ENCODE measurements around the gene SLC27A5. TPM values are rescaled to one million over a fixed set of nuclear protein-coding genes. Genes with fewer than 3 reads are reported as not detected.

SLC27A5 gene
- total RNA-seq, 2 donors from 2014 or later, result 6.6 to 7.7 TPM

DNA sequence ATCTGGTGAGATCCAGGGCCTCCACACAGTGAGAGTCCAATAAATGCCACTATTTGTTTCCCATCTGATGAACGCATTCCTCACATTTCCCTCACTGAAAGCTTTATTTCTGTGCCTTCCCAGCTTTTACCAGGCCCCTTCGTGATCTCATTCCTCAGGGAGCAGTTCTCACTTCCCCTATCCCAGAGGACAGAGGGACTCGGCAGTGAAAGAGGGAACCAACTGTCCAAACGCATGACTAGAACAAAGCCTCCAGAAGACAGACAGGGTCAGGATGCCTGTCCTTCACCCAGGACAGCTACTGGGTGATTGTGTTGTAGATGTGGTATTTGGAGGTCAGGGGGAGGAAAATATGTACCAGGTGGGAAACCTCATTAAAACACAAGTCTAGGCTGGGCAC, 9.9 kb upstream of the SLC27A5 start:
- Mint-ChIP-seq H3K4me3 (no peak overlapping the region), H3K36me3 (ENCODE audit: low read depth) (peaks cover 2% of the 10 kb centered on the region), H3K27me3 (no peaks in the 10 kb centered on the region), H3K27ac (no peak overlapping the region), H3K4me1 (peaks cover 25% of the 10 kb centered on the region)
- H3K9me3 ChIP-seq (ENCODE audit: control insufficient read depth, low read length, poor library complexity, severe bottlenecking), result no peaks in the 10 kb centered on the region
- DNase-seq (no peak), ATAC-seq (no peak)

DNA sequence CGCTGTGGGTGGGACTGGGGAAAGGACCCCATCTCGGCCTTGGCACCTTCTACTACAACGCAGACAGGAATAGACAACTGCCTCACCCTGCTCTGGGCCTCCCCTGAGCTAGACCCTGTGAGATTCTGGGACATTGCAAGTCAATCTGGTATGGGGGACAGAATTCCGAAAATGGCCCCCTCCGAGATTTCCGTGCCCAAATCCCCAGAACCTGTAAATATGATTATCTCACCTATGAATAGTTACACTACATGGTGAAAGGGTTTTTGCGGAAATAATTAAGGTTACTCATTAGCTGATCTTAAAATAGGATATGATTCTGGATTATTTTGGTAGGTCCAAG, 8.4 kb upstream of the SLC27A5 start:
- H3K27ac Mint-ChIP-seq, result peak overlapping the region; percentile 96
- H3K4me3 Mint-ChIP-seq, result peak overlapping the region; percentile 97
- ATAC-seq (no peak), DNase-seq (no peak)
- H3K36me3 Mint-ChIP-seq (ENCODE audit: low read depth), result peaks cover 2% of the 10 kb centered on the region
- no peaks in the 10 kb centered on the region for H3K27me3 Mint-ChIP-seq
- H3K9me3 ChIP-seq (ENCODE audit: control insufficient read depth, low read length, poor library complexity, severe bottlenecking), result no peaks in the 10 kb centered on the region
- peaks cover 32% of the 10 kb centered on the region for H3K4me1 Mint-ChIP-seq

DNA sequence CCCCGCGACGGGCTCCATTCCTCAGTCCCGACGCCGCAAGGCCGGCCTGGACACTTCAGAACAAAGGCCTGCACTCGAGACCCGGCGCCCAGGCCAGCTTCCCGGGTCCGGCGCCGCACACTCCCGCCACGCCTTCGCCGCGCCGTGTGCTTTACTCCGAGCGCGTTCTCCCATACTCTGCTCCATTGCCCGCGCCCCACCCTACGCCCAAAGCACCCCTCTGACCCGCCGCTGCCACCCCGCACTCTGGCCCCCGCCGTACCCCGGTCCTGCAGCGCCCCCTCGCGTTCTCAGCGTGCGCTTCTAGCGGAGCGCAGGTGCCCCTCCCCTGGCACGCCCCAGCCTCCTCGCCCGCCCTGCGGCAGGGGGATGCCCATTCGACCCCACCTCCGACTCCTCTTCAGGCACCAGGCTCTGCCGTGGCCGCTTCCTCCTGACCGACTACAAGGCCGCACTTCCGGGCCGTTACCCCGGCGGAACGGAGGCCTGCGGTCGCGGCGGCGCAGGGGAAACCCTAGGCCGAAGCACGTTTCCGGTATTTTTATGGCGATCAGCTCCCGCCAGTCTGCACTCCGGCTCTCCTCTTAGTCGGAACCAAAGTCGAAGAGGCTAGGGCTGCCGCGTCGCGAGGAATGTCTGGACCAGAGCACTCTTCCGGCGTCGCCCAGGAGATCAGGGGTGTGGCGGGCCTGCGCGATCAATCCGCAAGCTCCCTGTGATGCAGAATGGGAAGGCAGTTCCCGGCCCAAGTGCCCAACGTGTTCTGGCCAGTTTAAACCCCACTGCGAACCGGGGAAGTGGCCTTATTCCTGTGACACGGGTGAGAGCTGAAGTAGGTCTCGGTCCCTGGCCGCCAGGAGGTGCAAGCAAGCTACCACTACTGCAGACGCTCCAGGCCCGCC, 7.8 kb upstream of the SLC27A5 start, which contains the start of gene ZBTB45:
Gene ZBTB45 (minus strand): TSS at position 456 of the 902 bp plus-strand sequence. CDS start 2,137 bp downstream, outside the sequence.
- H3K9me3 ChIP-seq (ENCODE audit: control insufficient read depth, low read length, poor library complexity, severe bottlenecking), result no peaks in the 10 kb centered on the region
- Mint-ChIP-seq H3K36me3 (ENCODE audit: low read depth) (peaks cover 2% of the 10 kb centered on the region), H3K27me3 (no peaks in the 10 kb centered on the region), H3K27ac (peak within 1 kb of the TSS; percentile 96), H3K4me3 (peak within 1 kb of the TSS; percentile 97), H3K4me1 (peaks cover 35% of the 10 kb centered on the region)
- ATAC-seq (peak; percentile 85), DNase-seq (peak; percentile 84 to 91 (median 87))

DNA sequence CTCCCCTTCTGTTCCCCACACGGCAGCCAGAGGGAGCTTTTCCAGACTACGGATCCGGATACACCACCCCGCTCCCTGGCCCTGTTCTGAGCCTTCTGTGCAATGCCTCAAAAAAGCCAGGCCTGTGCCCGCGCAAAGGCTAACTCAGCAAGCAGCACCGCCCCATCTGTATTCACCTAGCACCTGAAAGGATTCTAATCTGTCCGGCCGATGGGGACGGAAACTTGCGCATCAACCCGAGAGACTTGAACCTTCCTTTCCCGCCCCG, 7.2 kb upstream of the SLC27A5 start:
- H3K27me3 Mint-ChIP-seq, result no peaks in the 10 kb centered on the region
- ATAC-seq (peak; percentile 17), DNase-seq (peak; percentile 30 to 32 (median 31))
- H3K9me3 ChIP-seq (ENCODE audit: control insufficient read depth, low read length, poor library complexity, severe bottlenecking), result no peaks in the 10 kb centered on the region
- peaks cover 2% of the 10 kb centered on the region for H3K36me3 Mint-ChIP-seq (ENCODE audit: low read depth)
- H3K27ac Mint-ChIP-seq, result peak overlapping the region; percentile 96
- peak overlapping the region; percentile 97 for H3K4me3 Mint-ChIP-seq
- H3K4me1 Mint-ChIP-seq, result peaks cover 36% of the 10 kb centered on the region

DNA sequence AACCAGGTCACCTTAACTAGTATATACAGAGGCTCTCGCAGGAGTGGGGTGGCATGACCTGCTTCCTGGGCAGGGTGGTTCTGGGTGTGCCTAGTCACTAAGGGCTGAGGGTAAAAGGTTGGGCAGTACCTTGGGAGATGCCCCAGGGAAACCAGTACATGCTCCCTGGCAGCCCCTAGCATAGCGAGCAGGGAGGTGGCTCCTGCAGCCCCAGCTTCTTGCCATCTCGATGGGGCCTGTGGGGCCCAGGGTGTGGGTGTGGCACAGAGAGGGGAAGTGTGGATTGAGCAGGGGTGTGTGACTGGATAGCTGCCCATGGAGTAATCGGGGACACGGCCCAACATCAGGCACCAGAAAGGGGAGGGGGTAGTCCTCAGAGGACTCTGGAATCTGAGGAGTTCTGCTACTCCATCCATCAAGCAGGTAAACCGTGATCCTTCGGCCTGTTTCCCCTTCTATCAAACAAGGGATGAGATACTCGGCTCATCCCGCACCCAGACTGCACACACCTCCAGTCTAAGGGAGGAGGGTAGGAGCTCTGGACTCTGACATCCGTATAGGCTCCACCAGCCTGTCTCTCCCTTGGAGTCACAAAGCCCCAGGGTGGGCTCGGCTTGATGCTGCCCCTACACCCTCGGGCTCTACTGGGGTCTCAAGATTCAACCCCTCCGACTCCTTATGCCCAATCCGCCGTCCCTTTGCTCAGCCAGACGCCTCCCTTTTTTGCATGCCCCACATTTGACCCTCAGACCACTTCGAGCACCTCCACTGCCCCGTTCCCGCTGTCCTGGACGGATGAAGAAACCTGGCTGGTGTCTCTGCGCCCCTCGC, 6.7 kb upstream of the SLC27A5 start:
- DNase-seq, result no peak
- H3K27me3 Mint-ChIP-seq, result no peaks in the 10 kb centered on the region
- H3K36me3 Mint-ChIP-seq (ENCODE audit: low read depth), result peaks cover 2% of the 10 kb centered on the region

DNA sequence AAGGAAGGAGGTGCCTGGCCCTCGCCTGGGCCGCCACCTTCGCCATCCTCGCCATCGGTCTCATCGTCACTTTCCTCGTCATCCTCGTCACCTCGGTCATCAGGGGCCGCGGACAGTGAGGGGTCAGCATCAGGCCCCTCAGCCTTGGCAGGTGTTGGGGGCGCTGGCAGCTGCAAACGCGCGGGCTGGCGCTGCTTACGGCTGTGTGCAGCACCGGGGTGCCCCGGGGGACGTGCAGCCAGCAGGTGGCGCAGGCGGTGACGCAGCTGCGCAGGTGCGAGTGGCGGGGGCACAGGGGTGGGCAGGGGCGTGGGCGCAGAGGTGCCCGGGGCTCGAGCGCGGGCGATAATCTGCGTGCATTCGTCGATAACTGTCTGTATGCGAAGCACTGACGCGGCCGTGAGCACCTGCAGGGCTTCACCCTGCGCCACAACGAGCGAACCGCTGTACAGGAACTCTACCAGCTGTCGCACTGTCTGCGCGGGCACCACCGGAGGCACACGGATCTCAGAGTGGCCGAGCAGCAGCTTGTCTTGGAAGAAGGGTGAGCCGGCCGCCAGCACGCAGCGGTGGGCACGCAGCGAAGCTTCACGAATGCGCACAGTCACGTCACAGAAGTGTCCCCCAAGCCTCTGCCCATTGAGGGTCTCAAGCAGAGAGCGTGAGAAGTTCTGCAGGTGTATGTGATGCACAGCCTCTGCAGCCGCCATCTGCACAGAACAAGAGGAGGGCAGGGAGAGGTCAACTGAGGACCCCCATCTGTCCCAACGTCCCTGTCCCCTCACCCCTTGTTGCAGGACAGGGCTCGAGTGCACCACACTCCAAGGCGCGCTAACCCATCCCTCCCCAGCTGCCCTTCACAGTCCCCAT, 5.4 kb upstream of the SLC27A5 start:
- DNase-seq, result no peak
- ATAC-seq, result no peak
- H3K4me3 Mint-ChIP-seq, result no peak overlapping the region
- no peaks in the 10 kb centered on the region for H3K9me3 ChIP-seq (ENCODE audit: control insufficient read depth, low read length, poor library complexity, severe bottlenecking)
- no peak overlapping the region for H3K27ac Mint-ChIP-seq
- peaks cover 2% of the 10 kb centered on the region for H3K36me3 Mint-ChIP-seq (ENCODE audit: low read depth)
- no peaks in the 10 kb centered on the region for H3K27me3 Mint-ChIP-seq
- H3K4me1 Mint-ChIP-seq, result peaks cover 39% of the 10 kb centered on the region

More for the DNA sequence above, 6.7 kb upstream of the SLC27A5 start:
- no peak for ATAC-seq
- H3K27ac Mint-ChIP-seq, result peak overlapping the region; percentile 96
- no peaks in the 10 kb centered on the region for H3K9me3 ChIP-seq (ENCODE audit: control insufficient read depth, low read length, poor library complexity, severe bottlenecking)
- H3K4me3 Mint-ChIP-seq, result peak overlapping the region; percentile 97
- H3K4me1 Mint-ChIP-seq, result peaks cover 39% of the 10 kb centered on the region

DNA sequence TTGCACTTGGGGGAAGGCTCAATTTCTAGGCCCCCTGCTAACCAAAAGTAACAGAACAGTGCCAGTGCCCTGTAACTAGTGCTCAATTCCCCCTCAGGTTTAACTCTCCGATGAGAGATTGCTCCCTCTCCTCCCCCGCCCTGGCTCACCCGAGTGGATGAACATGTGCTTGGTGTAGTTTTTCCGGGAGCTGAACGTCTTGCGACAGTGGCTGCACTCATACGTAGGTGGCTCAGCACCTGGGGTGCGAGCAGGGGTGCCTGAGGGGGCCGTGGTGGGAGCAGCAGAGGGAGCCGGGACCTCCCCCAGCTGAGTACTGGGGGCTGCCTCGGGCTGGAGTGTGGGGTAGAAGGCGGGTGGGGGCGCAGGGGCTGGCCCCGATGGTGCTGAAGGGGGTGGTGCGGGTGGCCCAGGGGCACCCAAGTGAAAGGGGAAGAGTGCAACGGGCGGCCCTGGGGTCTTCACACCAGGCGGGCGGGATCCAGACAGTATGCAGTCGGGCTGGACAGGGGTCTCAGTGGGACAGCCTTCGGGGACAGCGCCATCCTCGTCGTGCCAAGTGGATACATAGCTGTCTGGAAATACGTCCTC, 4.5 kb upstream of the SLC27A5 start:
- Mint-ChIP-seq H3K27me3 (no peaks in the 10 kb centered on the region), H3K4me3 (no peak overlapping the region), H3K4me1 (peaks cover 39% of the 10 kb centered on the region), H3K27ac (no peak overlapping the region), H3K36me3 (ENCODE audit: low read depth) (peaks cover 2% of the 10 kb centered on the region)
- no peak for DNase-seq
- no peaks in the 10 kb centered on the region for H3K9me3 ChIP-seq (ENCODE audit: control insufficient read depth, low read length, poor library complexity, severe bottlenecking)
- no peak for ATAC-seq

DNA sequence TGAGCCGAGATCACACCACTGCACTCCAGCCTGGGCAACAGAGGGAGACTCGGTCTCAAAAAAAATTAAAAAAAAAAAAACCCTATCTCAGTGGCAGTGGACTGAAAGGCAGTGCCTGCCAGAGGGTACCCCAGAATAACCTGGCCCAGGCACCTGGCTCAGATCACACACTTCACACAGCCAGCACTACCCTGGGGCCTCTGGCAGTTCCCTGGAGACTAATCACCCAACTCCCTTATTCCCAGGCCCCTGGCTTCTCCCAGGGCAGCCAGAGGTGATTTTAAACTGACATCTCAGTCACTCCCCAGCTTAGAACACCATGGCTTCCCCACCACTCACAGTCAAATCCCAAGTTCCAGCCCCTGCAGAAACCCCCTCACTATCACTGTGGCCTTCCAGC, 3.5 kb upstream of the SLC27A5 start:
- H3K27me3 Mint-ChIP-seq, result no peaks in the 10 kb centered on the region

DNA sequence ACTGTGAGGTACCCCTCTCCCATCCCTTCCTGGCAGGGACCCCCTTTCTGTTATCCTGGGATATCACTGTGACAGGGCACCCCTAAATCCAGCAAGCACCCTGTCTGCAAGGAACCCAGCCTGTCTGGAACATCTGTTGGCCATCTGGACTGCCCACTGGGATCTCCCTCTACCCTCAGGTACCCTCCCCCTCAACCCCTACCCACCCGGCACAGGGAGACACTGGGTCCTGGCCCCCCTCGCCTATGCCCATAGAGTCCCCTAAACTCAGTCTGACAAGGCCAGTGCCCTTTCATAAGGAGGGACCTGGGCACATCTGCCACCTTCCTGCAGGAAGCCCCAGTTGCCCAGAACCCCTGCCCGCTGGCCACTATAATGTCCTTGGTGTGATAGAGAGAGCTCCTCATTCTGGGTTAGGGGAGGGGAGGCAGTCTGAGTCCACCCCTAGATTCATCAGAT, 2.8 kb upstream of the SLC27A5 start:
- Mint-ChIP-seq H3K36me3 (ENCODE audit: low read depth) (peaks cover under 1% of the 10 kb centered on the region), H3K27me3 (no peaks in the 10 kb centered on the region), H3K4me3 (peak overlapping the region; percentile 84), H3K4me1 (peaks cover 31% of the 10 kb centered on the region), H3K27ac (peak overlapping the region; percentile 60)
- no peaks in the 10 kb centered on the region for H3K9me3 ChIP-seq (ENCODE audit: control insufficient read depth, low read length, poor library complexity, severe bottlenecking)
- no peak for DNase-seq
- no peak for ATAC-seq

More for the DNA sequence above, 3.5 kb upstream of the SLC27A5 start:
- ATAC-seq (no peak), DNase-seq (no peak)
- H3K4me3 Mint-ChIP-seq, result peak overlapping the region; percentile 67
- H3K9me3 ChIP-seq (ENCODE audit: control insufficient read depth, low read length, poor library complexity, severe bottlenecking), result no peaks in the 10 kb centered on the region
- peaks cover 2% of the 10 kb centered on the region for H3K36me3 Mint-ChIP-seq (ENCODE audit: low read depth)
- H3K27ac Mint-ChIP-seq, result no peak overlapping the region
- peaks cover 37% of the 10 kb centered on the region for H3K4me1 Mint-ChIP-seq

DNA sequence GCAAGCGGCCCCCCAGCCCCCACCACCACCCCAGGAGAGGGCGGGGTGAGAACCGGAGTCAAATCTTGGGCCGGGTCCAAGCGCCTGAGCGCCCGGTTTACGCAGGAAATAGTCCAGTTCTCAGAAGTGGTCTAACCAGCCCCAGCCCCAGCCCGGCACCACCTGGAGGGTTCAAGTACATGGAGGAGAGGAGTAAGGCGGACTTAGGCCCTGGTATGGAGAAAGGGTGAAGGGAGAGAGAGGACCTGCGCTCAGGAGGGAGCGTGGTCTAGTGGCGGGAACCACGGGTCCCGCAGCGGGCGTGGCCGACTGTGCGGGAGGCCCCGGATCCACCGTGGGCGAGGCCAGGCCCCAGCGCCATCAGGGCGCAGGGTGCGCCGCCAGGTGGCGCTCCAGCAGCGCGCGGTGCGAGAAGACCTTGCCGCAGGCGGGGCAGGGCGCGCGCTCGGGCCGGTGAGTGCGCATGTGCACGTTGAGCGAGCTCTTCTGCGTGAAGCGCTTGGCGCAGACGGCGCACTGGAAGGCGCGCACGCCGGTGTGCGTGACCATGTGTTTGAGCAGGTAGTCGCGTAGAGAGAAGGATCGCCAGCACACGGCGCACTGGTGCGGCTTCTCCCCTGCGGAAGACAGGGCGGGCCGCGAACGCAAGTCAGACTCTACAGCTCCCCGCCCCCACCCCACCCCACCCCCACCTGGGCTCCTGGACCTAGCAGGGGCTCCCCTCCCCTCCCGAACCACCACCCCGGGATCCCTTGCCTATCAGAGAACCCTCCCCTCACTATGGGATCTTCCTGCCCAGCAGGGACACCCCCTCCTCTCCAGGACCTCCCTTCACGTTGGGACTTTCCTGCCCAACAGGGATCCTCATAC, 2.1 kb upstream of the SLC27A5 start:
- H3K9me3 ChIP-seq (ENCODE audit: control insufficient read depth, low read length, poor library complexity, severe bottlenecking), result no peaks in the 10 kb centered on the region
- no peaks in the 10 kb centered on the region for H3K27me3 Mint-ChIP-seq
- H3K27ac Mint-ChIP-seq, result peak overlapping the region; percentile 60
- DNase-seq (peak; percentile 90 to 97 (median 93)), ATAC-seq (peak; percentile 95)
- peak overlapping the region; percentile 84 for H3K4me3 Mint-ChIP-seq
- peaks cover 25% of the 10 kb centered on the region for H3K4me1 Mint-ChIP-seq
- H3K36me3 Mint-ChIP-seq (ENCODE audit: low read depth), result no peaks in the 10 kb centered on the region

DNA sequence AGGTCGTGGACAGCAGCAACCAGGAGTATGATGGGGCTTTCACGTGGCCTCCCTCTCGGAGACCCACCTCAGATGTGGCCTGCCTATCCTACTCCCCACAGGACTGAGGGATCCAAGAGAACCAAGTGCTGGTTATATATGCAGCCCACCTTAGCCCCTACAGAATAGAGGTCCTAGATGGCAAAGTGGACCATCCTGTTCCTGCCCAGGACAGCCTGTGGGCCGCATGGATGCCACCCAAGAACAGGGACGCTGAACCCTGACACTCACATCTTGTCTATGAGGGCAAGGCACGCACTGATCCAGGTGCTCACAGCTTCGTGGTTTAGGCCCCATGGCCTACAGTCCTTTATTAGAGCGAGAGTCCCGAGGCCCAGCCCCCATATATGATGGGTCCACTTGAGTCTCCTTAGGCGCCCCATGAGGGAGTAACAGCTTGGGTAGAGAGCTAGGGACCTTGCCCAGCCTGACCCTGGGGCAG, 1.5 kb upstream of the SLC27A5 start:
- no peaks in the 10 kb centered on the region for H3K9me3 ChIP-seq (ENCODE audit: control insufficient read depth, low read length, poor library complexity, severe bottlenecking)
- Mint-ChIP-seq H3K4me1 (peaks cover 18% of the 10 kb centered on the region), H3K27ac (peak overlapping the region; percentile 60), H3K27me3 (no peaks in the 10 kb centered on the region), H3K4me3 (peak overlapping the region; percentile 84), H3K36me3 (ENCODE audit: low read depth) (no peaks in the 10 kb centered on the region)
- ATAC-seq (no peak), DNase-seq (no peak)

All from T-helper 17 cell (primary cell).